HL-60 (cell line): ENCODE measurements around the gene FGG.

Experiments used
- CTCF ChIP-seq: IDR thresholded peaks from one replicate; pipeline ENCODE4 v1.5.1; 2011; ENCODE audit warnings: low read length, control low read depth, inconsistent platforms; ENCODE audit not compliant: insufficient read depth
- GABPA ChIP-seq: IDR thresholded peaks from 2 replicates; pipeline ENCODE4 v1.6.1; 2012; ENCODE audit warnings: low read depth
- POLR2AphosphoS5 ChIP-seq: IDR thresholded peaks from 2 replicates; pipeline ENCODE4 v1.6.1; 2012; ENCODE audit warnings: low read depth
- REST ChIP-seq: IDR thresholded peaks from 2 replicates; pipeline ENCODE4 v1.6.1; 2012; ENCODE audit warnings: low read depth; ENCODE audit not compliant: insufficient replicate concordance
- SPI1 ChIP-seq: IDR thresholded peaks from 2 replicates; pipeline ENCODE4 v1.6.1; 2012; ENCODE audit warnings: low read depth, mild to moderate bottlenecking, borderline replicate concordance

- no peak for TF ChIP-seq CTCF
- TF ChIP-seq POLR2AphosphoS5, result no peak
- no peak for TF ChIP-seq REST
- no peak for TF ChIP-seq GABPA
- TF ChIP-seq SPI1, result no peak
These were observed 21.6 kb upstream of the FGG start for GRCh38 chr4:154634058-154634457.
